Right ventricle myocardium superior (tissue), 1 donor: ENCODE measurements around the gene SPATA31D4. TPM values are rescaled to one million over a fixed set of nuclear protein-coding genes. Genes with fewer than 3 reads are reported as not detected.

Experiments
- ATAC-seq: fragments of 200-7000 bp; cut with Tn5 transposase; one replicate; pipeline ENCODE4 v1.9.1; 2020; ENCODE audit warnings: mild to moderate bottlenecking; ENCODE audit not compliant: poor library complexity
- DNase-seq: peaks from one replicate; pipeline ENCODE4 v3.0.0-alpha.2; 2020
- intact Hi-C: fragments of 100-400 bp; cut with DNase I; formaldehyde crosslinking; loops from one replicate; pipeline ENCODE4 v1.11.2; 2022
- total RNA-seq: library from RNA; stranded (reverse); fragmentation: NEBNext Ultra II Directional; extraction: Animal tissue kit (Norgen Biotek cat#: 25700); gene quantifications from one replicate; pipeline ENCODE4 v1.2.1, GENCODE V29; 2021
- donor health status: DM: no; HTN: yes; CAD: no; lungs with severe emphysema.

The SPATA31D4 gene
- total RNA-seq, 1 donor from 2014 or later, result not detected

GRCh38 chr9:81953096-81953495 lies 24.9 kb downstream of the SPATA31D4 start:
- no peak for ATAC-seq
- DNase-seq, result no peak
- intact Hi-C loops, result no loop called here

GRCh38 chr9:81955625-81956024 lies 27.4 kb downstream of the SPATA31D4 start:
- no peak for ATAC-seq
- intact Hi-C loops, result no loop called here
- no peak for DNase-seq

GRCh38 chr9:81964218-81965171 lies 36.3 kb downstream of the SPATA31D4 start:
- intact Hi-C loops, result no loop called here
- no peak for ATAC-seq
- no peak for DNase-seq

- no peak for ATAC-seq
- intact Hi-C loops, result no loop called here
- no peak for DNase-seq
Measured at GRCh38 chr9:81968026-81968425, 39.8 kb downstream of the SPATA31D4 start.

- intact Hi-C loops, result no loop called here
- ATAC-seq, result no peak
Measured at GRCh38 chr9:81969971-81970370, 41.7 kb downstream of the SPATA31D4 start.

GRCh38 chr9:81971727-81972126 lies 43.5 kb downstream of the SPATA31D4 start:
- no peak for DNase-seq
- intact Hi-C loops, result no loop called here
- ATAC-seq, result no peak

More at GRCh38 chr9:81969971-81970370, 41.7 kb downstream of the SPATA31D4 start:
- no peak for DNase-seq

GRCh38 chr9:81974764-81975163 lies 46.5 kb downstream of the SPATA31D4 start:
- DNase-seq (no peak), ATAC-seq (peak; percentile 51)
- intact Hi-C loops, result no loop called here

GRCh38 chr9:81976351-81976750 lies 48.1 kb downstream of the SPATA31D4 start:
- intact Hi-C loops, result no loop called here
- ATAC-seq (no peak), DNase-seq (no peak)

- intact Hi-C loops, result no loop called here
- no peak for ATAC-seq
- DNase-seq, result no peak
Measured at GRCh38 chr9:81979196-81979595, 51.0 kb downstream of the SPATA31D4 start.

GRCh38 chr9:81980568-81980967 lies 52.3 kb downstream of the SPATA31D4 start:
- intact Hi-C loops, result no loop called here
- no peak for DNase-seq
- no peak for ATAC-seq

- intact Hi-C loops, result no loop called here
- ATAC-seq (no peak), DNase-seq (no peak)
Measured at GRCh38 chr9:81981883-81982282, 53.7 kb downstream of the SPATA31D4 start.

Other genes with a start within 250 kb of the SPATA31D4 start
- 9.7 TPM for gene TLE1, start 238.9 kb upstream of the SPATA31D4 start, total RNA-seq
- not detected for gene SPATA31D3, start 15.1 kb downstream of the SPATA31D4 start, total RNA-seq
- gene SPATA31D1, start 60.3 kb downstream of the SPATA31D4 start, total RNA-seq, result not detected